ENCODE data around the gene TEX55. TPM values are rescaled to one million over a fixed set of nuclear protein-coding genes. Genes with fewer than 3 reads are reported as not detected.

Gene TEX55
- total RNA-seq, 3 donors from 2014 or later, result not detected

Other genes with a start within 250 kb of the TEX55 start
- gene IGSF11, start 111.3 kb upstream of the TEX55 start, total RNA-seq, result 1 to 10 TPM in 2 of 3 donors, under 1 TPM in 1; under 0.01 to 1.9 (median 1.3) TPM
- gene UPK1B, start 27.4 kb downstream of the TEX55 start, total RNA-seq, result 1 to 10 TPM in 1 of 3 donors, not detected in 2; 6.7 TPM
- 10 to 100 TPM; 14.1 to 22.5 (median 19.3) TPM for gene B4GALT4, start 94.7 kb downstream of the TEX55 start, total RNA-seq
- 10 to 100 TPM; 11.6 to 19.3 (median 18.2) TPM for gene ARHGAP31, start 148.2 kb downstream of the TEX55 start, total RNA-seq